MM.1S (cell line): Measurements from ENCODE around the gene BEND7.

Experiments
- DNase-seq: peaks from one replicate; pipeline ENCODE4 v3.0.0-alpha.2; 2015
- H2AFZ ChIP-seq: fragments of 300-600 bp; sonication (generic); 2 replicates; pipeline ENCODE4 v1.6.0; 2016; ENCODE audit warnings: antibody characterized with exemption, low read length
- H3F3A ChIP-seq: fragments of 300-600 bp; sonication (generic); 2 replicates; pipeline ENCODE4 v1.6.1; 2016; ENCODE audit warnings: mild to moderate bottlenecking, antibody characterized with exemption, low read length, moderate library complexity, mixed read lengths; ENCODE audit not compliant: insufficient read depth
- H3K27ac ChIP-seq: fragments of 300-600 bp; sonication (generic); 2 replicates; pipeline ENCODE4 v1.5.1; 2016; ENCODE audit warnings: mild to moderate bottlenecking, low read length
- H3K27me3 ChIP-seq: fragments of 300-600 bp; sonication (generic); replicated peaks from 2 replicates; pipeline ENCODE4 v1.6.0; 2016; ENCODE audit warnings: low read length; ENCODE audit not compliant: insufficient read depth
- H3K36me3 ChIP-seq: fragments of 300-600 bp; sonication (generic); replicated peaks from 2 replicates; pipeline ENCODE4 v1.6.1; 2016; ENCODE audit warnings: mild to moderate bottlenecking, low read length, mixed read lengths; ENCODE audit not compliant: insufficient read depth
- H3K4me1 ChIP-seq: fragments of 300-600 bp; sonication (generic); 2 replicates; pipeline ENCODE4 v1.6.1; 2016; ENCODE audit warnings: low read length, mixed read lengths
- H3K4me2 ChIP-seq: fragments of 300-600 bp; sonication (generic); 2 replicates; pipeline ENCODE4 v1.6.0; 2016; ENCODE audit warnings: low read depth, low read length
- H3K4me3 ChIP-seq: fragments of 300-600 bp; sonication (generic); 2 replicates; pipeline ENCODE4 v1.5.1; 2016; ENCODE audit warnings: low read length, mixed read lengths
- H3K79me2 ChIP-seq: fragments of 300-600 bp; sonication (generic); 2 replicates; pipeline ENCODE4 v1.6.1; 2016; ENCODE audit warnings: mixed run types, low read length, mixed read lengths
- H3K9ac ChIP-seq: fragments of 300-600 bp; sonication (generic); 2 replicates; pipeline ENCODE4 v1.6.1; 2016; ENCODE audit warnings: low read length, mixed read lengths
- H3K9me2 ChIP-seq: fragments of 300-600 bp; sonication (generic); replicated peaks from 2 replicates; pipeline ENCODE4 v1.6.1; 2016; ENCODE audit warnings: mild to moderate bottlenecking, low read length, mixed read lengths; ENCODE audit not compliant: insufficient read depth
- H3K9me3 ChIP-seq: fragments of 300-600 bp; sonication (generic); replicated peaks from 2 replicates; pipeline ENCODE4 v1.6.1; 2016; ENCODE audit warnings: mild to moderate bottlenecking, low read length, mixed read lengths; ENCODE audit not compliant: insufficient read depth
- H4K20me1 ChIP-seq: fragments of 300-600 bp; sonication (generic); 2 replicates; pipeline ENCODE4 v1.6.1; 2016; ENCODE audit warnings: mild to moderate bottlenecking, low read length, moderate library complexity, mixed read lengths; ENCODE audit not compliant: insufficient read depth
- CTCF ChIP-seq: fragments of 300-600 bp; sonication (generic); IDR thresholded peaks from 2 replicates; pipeline ENCODE4 v1.5.1; 2016; ENCODE audit warnings: antibody characterized with exemption, low read length, mixed read lengths
- EZH2 ChIP-seq: fragments of 300-600 bp; sonication (generic); optimal IDR thresholded peaks from 2 replicates; pipeline ENCODE3; 2017; ENCODE audit warnings: low read depth, mild to moderate bottlenecking, antibody characterized with exemption, low read length, mixed read lengths
- EZH2phosphoT487 ChIP-seq: fragments of 300-600 bp; sonication (generic); IDR thresholded peaks from 2 replicates; pipeline ENCODE4 v1.6.1; 2018; ENCODE audit warnings: antibody characterized with exemption, low read length

Gene BEND7

GRCh38 chr10:13399236-13399635, 129.6 kb downstream of the BEND7 start:
- no peaks in the 10 kb centered on the region for H4K20me1 ChIP-seq
- no peaks in the 10 kb centered on the region for H3K4me1 ChIP-seq
- no peaks in the 10 kb centered on the region for H3K9me3 ChIP-seq
- no peak overlapping the region for H3K4me3 ChIP-seq
- TF ChIP-seq EZH2phosphoT487 (no peak), EZH2 (no peak), CTCF (no peak)
- no peak overlapping the region for H2AFZ ChIP-seq
- H3K9ac ChIP-seq = no peak overlapping the region
- DNase-seq = no peak
- no peaks in the 10 kb centered on the region for H3K9me2 ChIP-seq
- H3K27ac ChIP-seq = no peak overlapping the region
- no peak overlapping the region for H3K4me2 ChIP-seq
- no peaks in the 10 kb centered on the region for H3K36me3 ChIP-seq
- H3K27me3 ChIP-seq = no peaks in the 10 kb centered on the region; the same call in 1 of the 2 replicates
- H3F3A ChIP-seq = no peaks in the 10 kb centered on the region
- H3K79me2 ChIP-seq = no peaks in the 10 kb centered on the region

GRCh38 chr10:13397052-13397451, 131.8 kb downstream of the BEND7 start:
- H3K4me1 ChIP-seq = no peaks in the 10 kb centered on the region
- H3K4me2 ChIP-seq = no peak overlapping the region
- no peaks in the 10 kb centered on the region; the same call in 1 of the 2 replicates for H3K27me3 ChIP-seq
- H3K27ac ChIP-seq = no peak overlapping the region
- no peak overlapping the region for H3K4me3 ChIP-seq
- H4K20me1 ChIP-seq = no peaks in the 10 kb centered on the region
- H3F3A ChIP-seq = no peaks in the 10 kb centered on the region
- no peak for DNase-seq
- H3K9ac ChIP-seq = no peak overlapping the region
- H3K36me3 ChIP-seq = no peaks in the 10 kb centered on the region
- no peak overlapping the region for H2AFZ ChIP-seq
- H3K9me3 ChIP-seq = no peaks in the 10 kb centered on the region
- H3K9me2 ChIP-seq = no peaks in the 10 kb centered on the region
- no peak for TF ChIP-seq EZH2phosphoT487
- no peak for TF ChIP-seq EZH2
- no peak for TF ChIP-seq CTCF
- no peaks in the 10 kb centered on the region for H3K79me2 ChIP-seq

GRCh38 chr10:13396369-13396768, 132.4 kb downstream of the BEND7 start:
- Histone ChIP-seq H4K20me1 (no peaks in the 10 kb centered on the region), H3K27ac (no peak overlapping the region), H3K79me2 (no peaks in the 10 kb centered on the region), H3K9ac (no peak overlapping the region), H3K27me3 (no peaks in the 10 kb centered on the region; the same call in 1 of the 2 replicates), H3K9me3 (no peaks in the 10 kb centered on the region), H3K36me3 (no peaks in the 10 kb centered on the region), H3K4me3 (no peak overlapping the region), H3K4me1 (no peaks in the 10 kb centered on the region), H2AFZ (no peak overlapping the region), H3K9me2 (no peaks in the 10 kb centered on the region), H3F3A (no peaks in the 10 kb centered on the region), H3K4me2 (no peak overlapping the region)
- no peak for DNase-seq
- TF ChIP-seq EZH2phosphoT487 (no peak), CTCF (no peak), EZH2 (no peak)

- Histone ChIP-seq H3K9me2 (no peaks in the 10 kb centered on the region), H3K4me1 (no peaks in the 10 kb centered on the region), H2AFZ (no peak overlapping the region), H3K9me3 (no peaks in the 10 kb centered on the region), H3K79me2 (no peaks in the 10 kb centered on the region), H3K27me3 (no peaks in the 10 kb centered on the region; the same call in 1 of the 2 replicates), H3K4me2 (no peak overlapping the region), H4K20me1 (no peaks in the 10 kb centered on the region), H3K27ac (no peak overlapping the region), H3K36me3 (no peaks in the 10 kb centered on the region), H3K9ac (no peak overlapping the region), H3F3A (no peaks in the 10 kb centered on the region), H3K4me3 (no peak overlapping the region)
- no peak for TF ChIP-seq EZH2
- TF ChIP-seq CTCF = no peak
- TF ChIP-seq EZH2phosphoT487 = no peak
- no peak for DNase-seq
Measured at GRCh38 chr10:13395540-13395939, 133.3 kb downstream of the BEND7 start.
